ENCODE data around the gene RAB21. TPM values are rescaled to one million over a fixed set of nuclear protein-coding genes. Genes with fewer than 3 reads are reported as not detected.

Gene RAB21
- total and polyA plus RNA-seq, 2 of the 13 experiments (the other 11 are each of a cell fraction or from before 2014, with no cell fraction given): 4.4 to 50.9 TPM

DNA sequence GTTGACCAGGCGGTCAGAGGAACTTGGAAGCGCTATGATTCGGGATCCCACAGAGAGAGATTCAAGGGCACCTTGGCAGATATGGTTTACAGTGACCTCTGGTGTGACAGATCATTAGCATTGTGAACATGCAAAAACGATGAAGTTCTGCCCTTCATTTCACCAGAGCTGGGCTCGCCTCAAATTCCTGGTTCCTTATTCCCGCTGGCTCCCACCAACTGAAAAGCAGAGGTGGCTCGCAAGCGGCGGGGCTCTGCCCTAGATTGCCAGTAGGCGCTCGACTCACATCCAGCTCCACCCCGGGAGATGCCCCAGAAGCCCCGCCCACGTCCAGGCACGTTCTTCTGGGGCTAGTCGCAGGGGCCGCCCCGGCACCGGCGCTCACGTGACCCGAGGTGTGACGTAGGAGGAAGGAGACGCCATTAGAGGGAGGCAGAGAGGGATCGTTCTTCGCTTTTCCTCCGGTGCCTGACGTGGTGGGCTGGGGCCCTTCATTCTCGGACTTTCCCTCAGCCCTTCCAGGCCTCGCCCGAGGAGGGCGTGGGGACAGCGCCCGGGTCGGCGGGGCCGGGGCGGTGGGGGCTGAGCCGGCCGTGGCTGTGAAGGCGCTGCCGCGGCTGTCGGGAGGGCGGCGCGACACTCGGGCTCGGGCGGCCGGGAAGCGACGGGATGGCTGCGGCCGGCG is at the start of gene RAB21 (continued):
- TF ChIP-seq, protein P1, sequence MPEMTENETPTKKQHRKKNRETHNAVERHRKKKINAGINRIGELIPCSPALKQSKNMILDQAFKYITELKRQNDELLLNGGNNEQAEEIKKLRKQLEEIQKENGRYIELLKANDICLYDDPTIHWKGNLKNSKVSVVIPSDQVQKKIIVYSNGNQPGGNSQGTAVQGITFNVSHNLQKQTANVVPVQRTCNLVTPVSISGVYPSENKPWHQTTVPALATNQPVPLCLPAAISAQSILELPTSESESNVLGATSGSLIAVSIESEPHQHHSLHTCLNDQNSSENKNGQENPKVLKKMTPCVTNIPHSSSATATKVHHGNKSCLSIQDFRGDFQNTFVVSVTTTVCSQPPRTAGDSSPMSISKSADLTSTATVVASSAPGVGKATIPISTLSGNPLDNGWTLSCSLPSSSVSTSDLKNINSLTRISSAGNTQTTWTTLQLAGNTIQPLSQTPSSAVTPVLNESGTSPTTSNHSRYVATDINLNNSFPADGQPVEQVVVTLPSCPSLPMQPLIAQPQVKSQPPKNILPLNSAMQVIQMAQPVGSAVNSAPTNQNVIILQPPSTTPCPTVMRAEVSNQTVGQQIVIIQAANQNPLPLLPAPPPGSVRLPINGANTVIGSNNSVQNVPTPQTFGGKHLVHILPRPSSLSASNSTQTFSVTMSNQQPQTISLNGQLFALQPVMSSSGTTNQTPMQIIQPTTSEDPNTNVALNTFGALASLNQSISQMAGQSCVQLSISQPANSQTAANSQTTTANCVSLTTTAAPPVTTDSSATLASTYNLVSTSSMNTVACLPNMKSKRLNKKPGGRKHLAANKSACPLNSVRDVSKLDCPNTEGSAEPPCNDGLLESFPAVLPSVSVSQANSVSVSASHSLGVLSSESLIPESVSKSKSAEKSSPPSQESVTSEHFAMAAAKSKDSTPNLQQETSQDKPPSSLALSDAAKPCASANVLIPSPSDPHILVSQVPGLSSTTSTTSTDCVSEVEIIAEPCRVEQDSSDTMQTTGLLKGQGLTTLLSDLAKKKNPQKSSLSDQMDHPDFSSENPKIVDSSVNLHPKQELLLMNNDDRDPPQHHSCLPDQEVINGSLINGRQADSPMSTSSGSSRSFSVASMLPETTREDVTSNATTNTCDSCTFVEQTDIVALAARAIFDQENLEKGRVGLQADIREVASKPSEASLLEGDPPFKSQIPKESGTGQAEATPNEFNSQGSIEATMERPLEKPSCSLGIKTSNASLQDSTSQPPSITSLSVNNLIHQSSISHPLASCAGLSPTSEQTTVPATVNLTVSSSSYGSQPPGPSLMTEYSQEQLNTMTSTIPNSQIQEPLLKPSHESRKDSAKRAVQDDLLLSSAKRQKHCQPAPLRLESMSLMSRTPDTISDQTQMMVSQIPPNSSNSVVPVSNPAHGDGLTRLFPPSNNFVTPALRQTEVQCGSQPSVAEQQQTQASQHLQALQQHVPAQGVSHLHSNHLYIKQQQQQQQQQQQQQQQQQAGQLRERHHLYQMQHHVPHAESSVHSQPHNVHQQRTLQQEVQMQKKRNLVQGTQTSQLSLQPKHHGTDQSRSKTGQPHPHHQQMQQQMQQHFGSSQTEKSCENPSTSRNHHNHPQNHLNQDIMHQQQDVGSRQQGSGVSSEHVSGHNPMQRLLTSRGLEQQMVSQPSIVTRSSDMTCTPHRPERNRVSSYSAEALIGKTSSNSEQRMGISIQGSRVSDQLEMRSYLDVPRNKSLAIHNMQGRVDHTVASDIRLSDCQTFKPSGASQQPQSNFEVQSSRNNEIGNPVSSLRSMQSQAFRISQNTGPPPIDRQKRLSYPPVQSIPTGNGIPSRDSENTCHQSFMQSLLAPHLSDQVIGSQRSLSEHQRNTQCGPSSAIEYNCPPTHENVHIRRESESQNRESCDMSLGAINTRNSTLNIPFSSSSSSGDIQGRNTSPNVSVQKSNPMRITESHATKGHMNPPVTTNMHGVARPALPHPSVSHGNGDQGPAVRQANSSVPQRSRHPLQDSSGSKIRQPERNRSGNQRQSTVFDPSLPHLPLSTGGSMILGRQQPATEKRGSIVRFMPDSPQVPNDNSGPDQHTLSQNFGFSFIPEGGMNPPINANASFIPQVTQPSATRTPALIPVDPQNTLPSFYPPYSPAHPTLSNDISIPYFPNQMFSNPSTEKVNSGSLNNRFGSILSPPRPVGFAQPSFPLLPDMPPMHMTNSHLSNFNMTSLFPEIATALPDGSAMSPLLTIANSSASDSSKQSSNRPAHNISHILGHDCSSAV (CRISPR knock-in tag; IDR thresholded peaks at IDR 0.05; ENCODE audit: borderline replicate concordance): no peak
- TF ChIP-seq RXRB (CRISPR knock-in tag; IDR thresholded peaks at IDR 0.05; ENCODE audit: borderline replicate concordance): peak; percentile 62
- no peak for TF ChIP-seq DNMT3B (CRISPR knock-in tag; conservative IDR thresholded peaks at IDR 0.05)
- peak; percentile 71 for TF ChIP-seq ZSCAN31 (CRISPR knock-in tag; IDR thresholded peaks at IDR 0.05; ENCODE audit: low read depth)
- TF ChIP-seq ZBTB38 (CRISPR knock-in tag; IDR thresholded peaks at IDR 0.05): peak; percentile 46; the same call in 1 of the 2 replicates
- TF ChIP-seq, protein P2, sequence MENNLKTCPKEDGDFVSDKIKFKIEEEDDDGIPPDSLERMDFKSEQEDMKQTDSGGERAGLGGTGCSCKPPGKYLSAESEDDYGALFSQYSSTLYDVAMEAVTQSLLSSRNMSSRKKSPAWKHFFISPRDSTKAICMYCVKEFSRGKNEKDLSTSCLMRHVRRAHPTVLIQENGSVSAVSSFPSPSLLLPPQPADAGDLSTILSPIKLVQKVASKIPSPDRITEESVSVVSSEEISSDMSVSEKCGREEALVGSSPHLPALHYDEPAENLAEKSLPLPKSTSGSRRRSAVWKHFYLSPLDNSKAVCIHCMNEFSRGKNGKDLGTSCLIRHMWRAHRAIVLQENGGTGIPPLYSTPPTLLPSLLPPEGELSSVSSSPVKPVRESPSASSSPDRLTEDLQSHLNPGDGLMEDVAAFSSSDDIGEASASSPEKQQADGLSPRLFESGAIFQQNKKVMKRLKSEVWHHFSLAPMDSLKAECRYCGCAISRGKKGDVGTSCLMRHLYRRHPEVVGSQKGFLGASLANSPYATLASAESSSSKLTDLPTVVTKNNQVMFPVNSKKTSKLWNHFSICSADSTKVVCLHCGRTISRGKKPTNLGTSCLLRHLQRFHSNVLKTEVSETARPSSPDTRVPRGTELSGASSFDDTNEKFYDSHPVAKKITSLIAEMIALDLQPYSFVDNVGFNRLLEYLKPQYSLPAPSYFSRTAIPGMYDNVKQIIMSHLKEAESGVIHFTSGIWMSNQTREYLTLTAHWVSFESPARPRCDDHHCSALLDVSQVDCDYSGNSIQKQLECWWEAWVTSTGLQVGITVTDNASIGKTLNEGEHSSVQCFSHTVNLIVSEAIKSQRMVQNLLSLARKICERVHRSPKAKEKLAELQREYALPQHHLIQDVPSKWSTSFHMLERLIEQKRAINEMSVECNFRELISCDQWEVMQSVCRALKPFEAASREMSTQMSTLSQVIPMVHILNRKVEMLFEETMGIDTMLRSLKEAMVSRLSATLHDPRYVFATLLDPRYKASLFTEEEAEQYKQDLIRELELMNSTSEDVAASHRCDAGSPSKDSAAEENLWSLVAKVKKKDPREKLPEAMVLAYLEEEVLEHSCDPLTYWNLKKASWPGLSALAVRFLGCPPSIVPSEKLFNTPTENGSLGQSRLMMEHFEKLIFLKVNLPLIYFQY (CRISPR knock-in tag; IDR thresholded peaks at IDR 0.05; ENCODE audit: borderline replicate concordance): no peak
- TF ChIP-seq, protein P3, sequence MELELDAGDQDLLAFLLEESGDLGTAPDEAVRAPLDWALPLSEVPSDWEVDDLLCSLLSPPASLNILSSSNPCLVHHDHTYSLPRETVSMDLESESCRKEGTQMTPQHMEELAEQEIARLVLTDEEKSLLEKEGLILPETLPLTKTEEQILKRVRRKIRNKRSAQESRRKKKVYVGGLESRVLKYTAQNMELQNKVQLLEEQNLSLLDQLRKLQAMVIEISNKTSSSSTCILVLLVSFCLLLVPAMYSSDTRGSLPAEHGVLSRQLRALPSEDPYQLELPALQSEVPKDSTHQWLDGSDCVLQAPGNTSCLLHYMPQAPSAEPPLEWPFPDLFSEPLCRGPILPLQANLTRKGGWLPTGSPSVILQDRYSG (CRISPR knock-in tag; IDR thresholded peaks at IDR 0.05): peak; percentile 70; the same call in 1 of the 2 replicates
- peak; percentile 84 for TF ChIP-seq DMAP1 (CRISPR knock-in tag; IDR thresholded peaks at IDR 0.05)
- peak; percentile 71 for TF ChIP-seq SRSF1 (optimal IDR thresholded peaks at IDR 0.05; ENCODE audit: low read depth, low read length)
- TF ChIP-seq ZNF891 (CRISPR knock-in tag; IDR thresholded peaks at IDR 0.05): no peak
- TF ChIP-seq, protein P4, sequence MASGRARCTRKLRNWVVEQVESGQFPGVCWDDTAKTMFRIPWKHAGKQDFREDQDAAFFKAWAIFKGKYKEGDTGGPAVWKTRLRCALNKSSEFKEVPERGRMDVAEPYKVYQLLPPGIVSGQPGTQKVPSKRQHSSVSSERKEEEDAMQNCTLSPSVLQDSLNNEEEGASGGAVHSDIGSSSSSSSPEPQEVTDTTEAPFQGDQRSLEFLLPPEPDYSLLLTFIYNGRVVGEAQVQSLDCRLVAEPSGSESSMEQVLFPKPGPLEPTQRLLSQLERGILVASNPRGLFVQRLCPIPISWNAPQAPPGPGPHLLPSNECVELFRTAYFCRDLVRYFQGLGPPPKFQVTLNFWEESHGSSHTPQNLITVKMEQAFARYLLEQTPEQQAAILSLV (CRISPR knock-in tag; IDR thresholded peaks at IDR 0.05; ENCODE audit: borderline replicate concordance): peak; percentile 57; the same call in 1 of the 2 replicates
- no peak for TF ChIP-seq ZNF776 (CRISPR knock-in tag; IDR thresholded peaks at IDR 0.05)

All from HepG2 (cell line).